ENCODE measurements around the gene COL18A1.

DNA sequence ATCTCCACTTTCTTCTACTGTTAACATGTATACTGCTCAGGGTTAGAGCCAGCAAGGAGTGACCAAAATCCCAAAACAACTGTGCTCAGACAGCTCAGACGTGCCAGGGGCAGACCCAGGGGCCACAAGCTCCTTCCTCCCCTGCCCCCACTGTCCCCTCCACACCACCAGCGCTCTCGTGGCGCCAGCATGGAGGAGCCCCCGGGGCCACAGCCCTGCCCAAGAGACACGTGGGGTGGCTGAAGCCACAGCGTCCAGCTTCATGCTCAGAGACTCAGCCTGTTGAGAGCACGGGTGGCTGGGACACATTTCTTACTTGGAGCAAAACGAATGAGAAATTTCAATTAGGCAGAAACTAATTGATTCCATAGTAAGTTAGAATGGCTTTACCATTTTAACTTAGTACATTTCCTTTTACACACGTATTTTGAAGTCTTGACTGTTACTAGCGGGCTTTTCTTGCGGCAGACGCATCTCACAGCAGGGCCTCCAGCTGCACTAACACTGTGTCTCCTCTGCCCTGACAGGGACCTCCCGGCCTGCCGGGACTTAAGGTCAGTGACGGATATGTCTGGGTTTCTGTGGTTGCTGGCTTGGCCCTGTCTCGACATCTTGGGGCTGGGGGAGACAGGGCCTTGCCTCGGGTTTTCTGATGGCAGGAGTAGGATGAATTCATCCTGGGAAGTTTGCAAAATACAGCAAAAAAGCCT, 83.1 kb downstream of the COL18A1 start:
- TF ChIP-seq, protein P1, sequence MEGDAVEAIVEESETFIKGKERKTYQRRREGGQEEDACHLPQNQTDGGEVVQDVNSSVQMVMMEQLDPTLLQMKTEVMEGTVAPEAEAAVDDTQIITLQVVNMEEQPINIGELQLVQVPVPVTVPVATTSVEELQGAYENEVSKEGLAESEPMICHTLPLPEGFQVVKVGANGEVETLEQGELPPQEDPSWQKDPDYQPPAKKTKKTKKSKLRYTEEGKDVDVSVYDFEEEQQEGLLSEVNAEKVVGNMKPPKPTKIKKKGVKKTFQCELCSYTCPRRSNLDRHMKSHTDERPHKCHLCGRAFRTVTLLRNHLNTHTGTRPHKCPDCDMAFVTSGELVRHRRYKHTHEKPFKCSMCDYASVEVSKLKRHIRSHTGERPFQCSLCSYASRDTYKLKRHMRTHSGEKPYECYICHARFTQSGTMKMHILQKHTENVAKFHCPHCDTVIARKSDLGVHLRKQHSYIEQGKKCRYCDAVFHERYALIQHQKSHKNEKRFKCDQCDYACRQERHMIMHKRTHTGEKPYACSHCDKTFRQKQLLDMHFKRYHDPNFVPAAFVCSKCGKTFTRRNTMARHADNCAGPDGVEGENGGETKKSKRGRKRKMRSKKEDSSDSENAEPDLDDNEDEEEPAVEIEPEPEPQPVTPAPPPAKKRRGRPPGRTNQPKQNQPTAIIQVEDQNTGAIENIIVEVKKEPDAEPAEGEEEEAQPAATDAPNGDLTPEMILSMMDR (IDR thresholded peaks at IDR 0.05; ENCODE audit: borderline replicate concordance, extremely low read depth, low read length, poor library complexity, severe bottlenecking), result no peak
- no peak for TF ChIP-seq EZH2 (IDR thresholded peaks at IDR 0.05; ENCODE audit: borderline replicate concordance, low read depth, low read length, severe bottlenecking)
